Endothelial cell of umbilical vein (primary cell): Measurements from ENCODE around the gene TSPEAR. TPM values are rescaled to one million over a fixed set of nuclear protein-coding genes. Genes with fewer than 3 reads are reported as not detected.

Source experiments
- BruUV-seq: library from RNA; stranded (reverse); fragments of 400-500 nt; replicated peaks from 2 replicates; lab custom pipeline; 2021; lab: Mats Ljungman, UMichigan
- CTCF ChIA-PET: fragments of 300-600, 350-600 bp; sonication (Branson Sonifier 250); formaldehyde crosslinking; loops from one replicate; lab custom pipeline; 2021; ENCODE audit warnings: antibody characterized with exemption, inconsistent platforms; lab: Charles Lee
- POLR2A ChIA-PET: fragments of 300-600, 350-600 bp; sonication (Branson Sonifier 250); formaldehyde crosslinking; loops from one replicate; lab custom pipeline; 2021; ENCODE audit warnings: antibody characterized with exemption, inconsistent platforms; lab: Charles Lee
- DNase-seq: peaks from one replicate; pipeline ENCODE4 v3.0.0-alpha.2; 2011; ENCODE audit warnings: low read depth, low spot score
- FAIRE-seq: peaks from 2 replicates; lab custom pipeline; 2011; peaks lifted over from hg19 to GRCh38; lab: Jason Lieb, UNC
- H2AFZ ChIP-seq: 2 replicates; pipeline ENCODE4 v1.6.0; 2012; ENCODE audit warnings: low read depth, low read length, control low read depth, inconsistent platforms
- H3K27ac ChIP-seq: 2 replicates; pipeline ENCODE4 v1.5.1; 2011; ENCODE audit warnings: low read depth, mild to moderate bottlenecking, control low read depth, low read length, moderate library complexity; ENCODE audit not compliant: insufficient read depth
- H3K27me3 ChIP-seq, 2 experiments: 2 replicates each; pipeline versions ENCODE4 v1.6.0 to v1.6.1; 2011; ENCODE audit warnings: low read length in 2 of 2, mixed read lengths in 1 of 2; ENCODE audit not compliant: control insufficient read depth in 2 of 2, insufficient read depth in 2 of 2
- H3K36me3 ChIP-seq, 2 experiments: 2 replicates in 1 of 2; 3 replicates in 1 of 2; pipeline ENCODE4 v1.5.1; 2011; ENCODE audit warnings: low read length in 2 of 2, mild to moderate bottlenecking in 1 of 2, moderate library complexity in 1 of 2; ENCODE audit not compliant: control insufficient read depth in 2 of 2, insufficient read depth in 2 of 2; ENCODE audit errors: extremely low read depth in 1 of 2
- H3K4me1 ChIP-seq: 3 replicates; pipeline ENCODE4 v1.5.1; 2011; ENCODE audit warnings: mild to moderate bottlenecking, low read length; ENCODE audit not compliant: control insufficient read depth, insufficient read depth; ENCODE audit errors: extremely low read depth
- H3K4me2 ChIP-seq: 2 replicates; pipeline ENCODE4 v1.6.1; 2011; ENCODE audit warnings: low read length, control low read depth, mixed read lengths; ENCODE audit not compliant: insufficient read depth
- H3K4me3 ChIP-seq, 3 experiments: fragments of 200-600 bp in 1 of 3; sonication (generic), shearing (Covaris generic) in 1 of 3; replicated peaks in 1 of 3; 2 replicates each; pipeline ENCODE4 v1.5.1; 2011 to 2016; ENCODE audit warnings: control low read depth in 3 of 3, low read length in 3 of 3, mild to moderate bottlenecking in 2 of 3, inconsistent platforms in 1 of 3, low read depth in 1 of 3, moderate library complexity in 1 of 3; ENCODE audit not compliant: insufficient read depth in 1 of 3
- H3K79me2 ChIP-seq: 2 replicates; pipeline ENCODE4 v1.6.0; 2012; ENCODE audit warnings: low read length, inconsistent platforms; ENCODE audit not compliant: control insufficient read depth, insufficient read depth
- H3K9ac ChIP-seq: replicated peaks from 2 replicates; pipeline ENCODE3; 2011; ENCODE audit warnings: low read length, control low read depth; ENCODE audit not compliant: insufficient read depth; ENCODE audit errors: extremely low read depth
- H3K9me1 ChIP-seq: replicated peaks from 3 replicates; pipeline ENCODE4 v1.6.0; 2011; ENCODE audit warnings: mild to moderate bottlenecking, low read length; ENCODE audit not compliant: control insufficient read depth, insufficient read depth; ENCODE audit errors: extremely low read depth
- H3K9me3 ChIP-seq: replicated peaks from 2 replicates; pipeline ENCODE4 v1.5.1; 2012; ENCODE audit warnings: low read length, inconsistent platforms; ENCODE audit not compliant: control insufficient read depth, insufficient read depth
- H4K20me1 ChIP-seq: replicated peaks from 2 replicates; pipeline ENCODE3; 2011; ENCODE audit warnings: mild to moderate bottlenecking, low read length; ENCODE audit not compliant: control insufficient read depth, insufficient read depth; ENCODE audit errors: extremely low read depth
- EZH2 ChIP-seq: IDR thresholded peaks from 2 replicates; pipeline ENCODE4 v1.6.1; 2012; ENCODE audit warnings: borderline replicate concordance, low read depth, mild to moderate bottlenecking, moderate library complexity, low read length, inconsistent platforms; ENCODE audit not compliant: severe bottlenecking
- FOS ChIP-seq: IDR thresholded peaks from 2 replicates; pipeline ENCODE4 v1.6.1; 2011; ENCODE audit warnings: mild to moderate bottlenecking, low read length, moderate library complexity, borderline replicate concordance; ENCODE audit not compliant: insufficient read depth
- GATA2 ChIP-seq: IDR thresholded peaks from 2 replicates; pipeline ENCODE4 v1.7.0; 2011; ENCODE audit warnings: low read depth, mild to moderate bottlenecking, moderate library complexity, mixed read lengths, low read length; ENCODE audit not compliant: insufficient read length, insufficient read depth
- JUN ChIP-seq: IDR thresholded peaks from 2 replicates; pipeline ENCODE4 v1.6.1; 2011; ENCODE audit warnings: borderline replicate concordance, low read depth; ENCODE audit not compliant: insufficient read length, insufficient read depth
- MAX ChIP-seq: IDR thresholded peaks from 2 replicates; pipeline ENCODE4 v1.6.1; 2011; ENCODE audit not compliant: insufficient read depth, insufficient read length
- MYC ChIP-seq: IDR thresholded peaks from one replicate; pipeline ENCODE4 v1.6.1; 2011; ENCODE audit warnings: mild to moderate bottlenecking, low read depth, low read length
- POLR2A ChIP-seq: IDR thresholded peaks from 2 replicates; pipeline ENCODE4 v1.6.1; 2012; ENCODE audit warnings: low read depth, mild to moderate bottlenecking, control low read depth, low read length
- POLR2AphosphoS5 ChIP-seq: IDR thresholded peaks from 2 replicates; pipeline ENCODE4 v1.6.1; 2012; ENCODE audit warnings: low read depth, mild to moderate bottlenecking, control low read depth, low read length, moderate library complexity; ENCODE audit not compliant: insufficient read depth
- dilution Hi-C: fragments of 300-500 bp; cut with MboI; formaldehyde crosslinking; loops from one replicate; pipeline ENCODE4 v1.15.0; 2019; ENCODE audit warnings: low sequenced_read_pairs; ENCODE audit not compliant: extremely low pct_ligation_motif_present
- intact Hi-C: fragments of 100-400 bp; cut with micrococcal nuclease; formaldehyde crosslinking; loops from one replicate; pipeline ENCODE4 v1.10.0; 2022
- polyA plus RNA-seq, 4 experiments: library from polyadenylated mRNA; depleted of rRNA in 3 of 4; stranded (reverse) in 3 of 4; unstranded in 1 of 4; fragments of >200 nt; gene quantifications; 2 replicates each; pipeline versions ENCODE4 v1.2.1 to v1.2.3, GENCODE V29; 2011 to 2012; ENCODE audit warnings: missing spikeins in 1 of 4
- total RNA-seq: library from RNA; stranded (reverse); gene quantifications from 2 replicates; pipeline ENCODE4 v1.2.3, GENCODE V29; 2021
- TF ChIP-seq, protein P1 (sequence below), 2 donors: IDR thresholded peaks; 1 replicate in 1 of 2; 2 replicates in 1 of 2; pipeline ENCODE4 v1.5.1; 2011; ENCODE audit warnings: low read length in 2 of 2, mild to moderate bottlenecking in 2 of 2, moderate library complexity in 2 of 2, control low read depth in 1 of 2, inconsistent platforms in 1 of 2, low read depth in 1 of 2; ENCODE audit not compliant: insufficient read depth in 1 of 2; ENCODE audit errors: extremely low read depth in 1 of 2

The TSPEAR gene
- total and polyA plus RNA-seq, 2 donors (not counting 3 experiments of a cell fraction or from before 2014, with no cell fraction given), result 0.01 TPM; not detected in 1

DNA sequence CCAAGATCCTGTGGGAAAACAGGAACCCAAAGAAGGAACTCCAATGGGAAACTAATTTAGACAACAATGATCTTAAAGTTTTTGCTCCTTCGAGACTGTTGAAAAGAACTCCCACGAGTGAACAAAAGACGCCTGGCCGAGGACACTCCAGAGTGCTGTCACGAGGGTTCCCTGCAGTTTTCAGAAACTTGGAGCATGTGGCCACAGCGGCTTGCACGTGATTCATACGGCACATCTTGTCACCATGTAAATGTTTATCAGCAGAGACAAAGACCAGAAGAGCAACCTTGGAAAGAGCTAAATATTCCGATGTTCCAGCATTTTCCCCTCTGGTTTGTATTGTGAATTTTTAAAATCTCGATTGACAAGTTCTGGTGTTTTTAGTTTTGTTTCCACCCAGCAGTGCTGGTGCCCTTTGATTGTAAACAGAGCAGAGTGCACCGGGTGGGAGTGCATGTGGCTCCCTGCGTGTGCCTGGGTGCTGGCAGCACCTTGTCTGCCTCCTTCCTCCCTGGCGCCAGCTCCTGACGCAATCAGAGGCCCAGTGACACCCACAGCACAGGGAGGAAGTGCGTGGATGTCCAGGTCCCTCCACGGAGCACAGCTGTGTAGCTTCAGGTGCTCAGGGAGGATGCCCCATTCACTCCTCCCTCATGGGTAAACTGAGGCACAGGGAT, 233.1 kb downstream of the TSPEAR start:
- no peak overlapping the region for H3K27ac ChIP-seq
- FAIRE-seq (no peak), DNase-seq (no peak)
- H3K4me2 ChIP-seq, result no peak overlapping the region
- CTCF ChIA-PET, result no interaction called here
- no peaks in the 10 kb centered on the region for H3K9me3 ChIP-seq
- intact Hi-C loops (no loop called here), dilution Hi-C loops (no loop called here)
- no peak overlapping the region for H2AFZ ChIP-seq
- no peak for TF ChIP-seq MYC
- no peak for TF ChIP-seq POLR2AphosphoS5
- TF ChIP-seq, protein P1, sequence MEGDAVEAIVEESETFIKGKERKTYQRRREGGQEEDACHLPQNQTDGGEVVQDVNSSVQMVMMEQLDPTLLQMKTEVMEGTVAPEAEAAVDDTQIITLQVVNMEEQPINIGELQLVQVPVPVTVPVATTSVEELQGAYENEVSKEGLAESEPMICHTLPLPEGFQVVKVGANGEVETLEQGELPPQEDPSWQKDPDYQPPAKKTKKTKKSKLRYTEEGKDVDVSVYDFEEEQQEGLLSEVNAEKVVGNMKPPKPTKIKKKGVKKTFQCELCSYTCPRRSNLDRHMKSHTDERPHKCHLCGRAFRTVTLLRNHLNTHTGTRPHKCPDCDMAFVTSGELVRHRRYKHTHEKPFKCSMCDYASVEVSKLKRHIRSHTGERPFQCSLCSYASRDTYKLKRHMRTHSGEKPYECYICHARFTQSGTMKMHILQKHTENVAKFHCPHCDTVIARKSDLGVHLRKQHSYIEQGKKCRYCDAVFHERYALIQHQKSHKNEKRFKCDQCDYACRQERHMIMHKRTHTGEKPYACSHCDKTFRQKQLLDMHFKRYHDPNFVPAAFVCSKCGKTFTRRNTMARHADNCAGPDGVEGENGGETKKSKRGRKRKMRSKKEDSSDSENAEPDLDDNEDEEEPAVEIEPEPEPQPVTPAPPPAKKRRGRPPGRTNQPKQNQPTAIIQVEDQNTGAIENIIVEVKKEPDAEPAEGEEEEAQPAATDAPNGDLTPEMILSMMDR (IDR thresholded peaks at IDR 0.05; ENCODE audit: extremely low read depth in 1 of 2, insufficient read depth in 1 of 2, low read depth in 1 of 2, low read length in 2 of 2), result no peak
- no peak for TF ChIP-seq MAX
- TF ChIP-seq EZH2, result no peak
- TF ChIP-seq JUN, result no peak
- no peak for TF ChIP-seq POLR2A
- no peak for TF ChIP-seq FOS
- TF ChIP-seq GATA2, result no peak
- H3K79me2 ChIP-seq, result no peaks in the 10 kb centered on the region
- POLR2A ChIA-PET, result no interaction called here
- no peaks in the 10 kb centered on the region for H3K4me1 ChIP-seq
- H4K20me1 ChIP-seq, result no peaks in the 10 kb centered on the region
- no TSS peak for BruUV-seq
- H3K36me3 ChIP-seq, result no peaks in the 10 kb centered on the region
- H3K9me1 ChIP-seq, result no peaks in the 10 kb centered on the region
- H3K4me3 ChIP-seq, result no peak overlapping the region
- H3K9ac ChIP-seq, result no peak overlapping the region
- H3K27me3 ChIP-seq, result no peaks in the 10 kb centered on the region
